K562 (cell line): ENCODE measurements around the gene PDE1C. TPM values are rescaled to one million over a fixed set of nuclear protein-coding genes. Genes with fewer than 3 reads are reported as not detected.

Experiments
- ATAC-seq: fragments of 200-7000 bp; cut with Tn5 transposase; 3 replicates; pipeline ENCODE4 v1.9.1; 2020; ENCODE audit warnings: moderate library complexity
- BruUV-seq: library from RNA; stranded (reverse); fragments of 400-500 nt; replicated peaks from 2 replicates; lab custom pipeline; 2021; lab: Mats Ljungman, UMichigan
- CTCF ChIA-PET: fragments of 300-600 bp; formaldehyde crosslinking; extraction: SDS; loops from one replicate; lab custom pipeline; 2021; ENCODE audit warnings: low intra/inter-chr PET ratio; lab: Yijun Ruan, JAX
- POLR2A ChIA-PET: fragments of 300-600, 350-650 bp; sonication (Branson Sonifier 250); formaldehyde crosslinking; extraction: SDS; loops from one replicate; lab custom pipeline; 2021; ENCODE audit warnings: antibody characterized with exemption, inconsistent platforms; lab: Yijun Ruan, JAX
- DNase-seq, 4 experiments: peaks; one replicate each; pipeline versions ENCODE4 v3.0.0 to v3.0.0-alpha.2; 2011 to 2018; ENCODE audit warnings: low spot score in 3 of 4, mixed read lengths in 3 of 4; ENCODE audit errors: extremely low read depth in 1 of 4
- FAIRE-seq: peaks from 2 replicates; lab custom pipeline; 2011; peaks lifted over from hg19 to GRCh38; lab: Jason Lieb, UNC
- H2AFZ ChIP-seq: 2 replicates; pipeline ENCODE4 v1.6.0; 2011; ENCODE audit warnings: low read depth, low read length, control low read depth, inconsistent platforms
- H3K27ac ChIP-seq: fragments of 200-600 bp; 3 replicates; pipeline ENCODE4 v1.8.0; 2011; ENCODE audit warnings: low read depth, mild to moderate bottlenecking, control low read depth, inconsistent platforms, low read length, moderate library complexity, mixed read lengths; ENCODE audit errors: extremely low read depth
- H3K27me3 ChIP-seq, 2 experiments: fragments of 300-600 bp in 1 of 2; 2 replicates in 1 of 2; 3 replicates in 1 of 2; pipeline versions ENCODE4 v1.6.0 to v1.8.0; 2011; ENCODE audit warnings: inconsistent platforms in 2 of 2, low read length in 2 of 2, mild to moderate bottlenecking in 1 of 2, mixed read lengths in 1 of 2, moderate library complexity in 1 of 2; ENCODE audit not compliant: control insufficient read depth in 2 of 2, insufficient read depth in 2 of 2
- H3K36me3 ChIP-seq: fragments of 300-600 bp; 3 replicates; pipeline ENCODE4 v1.8.0; 2011; ENCODE audit warnings: mild to moderate bottlenecking, low read length, inconsistent platforms; ENCODE audit not compliant: control insufficient read depth, insufficient read depth
- H3K4me1 ChIP-seq, 2 experiments: fragments of 200-600 bp in 1 of 2; replicated peaks in 1 of 2; 2 replicates in 1 of 2; 3 replicates in 1 of 2; pipeline versions ENCODE4 v1.5.1 to v1.8.0; 2011; ENCODE audit warnings: inconsistent platforms in 2 of 2, low read length in 2 of 2, mild to moderate bottlenecking in 1 of 2, mixed read lengths in 1 of 2, moderate library complexity in 1 of 2; ENCODE audit not compliant: control insufficient read depth in 2 of 2, insufficient read depth in 2 of 2
- H3K4me2 ChIP-seq: 2 replicates; pipeline ENCODE4 v1.6.1; 2011; ENCODE audit warnings: low read length, control low read depth, inconsistent platforms, mixed read lengths; ENCODE audit not compliant: insufficient read depth
- H3K4me3 ChIP-seq: fragments of 200-600 bp; sonication (generic), shearing (Covaris generic); 2 replicates; pipeline ENCODE4 v1.5.1; 2016; ENCODE audit warnings: control low read depth, inconsistent platforms
- H3K79me2 ChIP-seq: fragments of 200-600 bp; 3 replicates; pipeline ENCODE4 v1.8.0; 2011; ENCODE audit warnings: low read length, inconsistent platforms; ENCODE audit not compliant: control insufficient read depth, insufficient read depth
- H3K9ac ChIP-seq, 2 experiments: 2 replicates each; pipeline versions ENCODE4 v1.6.0 to v1.6.1; 2011; ENCODE audit warnings: low read depth in 2 of 2, low read length in 2 of 2, control low read depth in 1 of 2, inconsistent platforms in 1 of 2, mild to moderate bottlenecking in 1 of 2, mixed read lengths in 1 of 2; ENCODE audit not compliant: insufficient read depth in 1 of 2
- H3K9me1 ChIP-seq: one replicate; pipeline ENCODE4 v1.6.0; 2011; ENCODE audit warnings: inconsistent platforms, mild to moderate bottlenecking, low read length, moderate library complexity; ENCODE audit not compliant: control insufficient read depth, insufficient read depth
- H3K9me3 ChIP-seq: replicated peaks from 2 replicates; pipeline ENCODE4 v1.5.1; 2011; ENCODE audit warnings: low read depth, low read length, inconsistent platforms; ENCODE audit not compliant: control insufficient read depth, insufficient read depth
- H4K20me1 ChIP-seq: replicated peaks from 2 replicates; pipeline ENCODE4 v1.6.1; 2011; ENCODE audit warnings: low read length, inconsistent platforms, mixed read lengths; ENCODE audit not compliant: control insufficient read depth, insufficient read depth
- BDP1 ChIP-seq: IDR thresholded peaks from 3 replicates; pipeline ENCODE4 v1.6.1; 2011; ENCODE audit not compliant: insufficient read length, insufficient read depth
- CC2D1A ChIP-seq: fragments of 450-650 bp; IDR thresholded peaks from 2 replicates; pipeline ENCODE4 v1.6.1; 2017; ENCODE audit warnings: mild to moderate bottlenecking
- E2F8 ChIP-seq: fragments of 450-650 bp; IDR thresholded peaks from 2 replicates; pipeline ENCODE4 v1.7.1; 2018; ENCODE audit warnings: mild to moderate bottlenecking, low read depth; ENCODE audit not compliant: partially characterized antibody
- JUND ChIP-seq, 2 experiments: IDR thresholded peaks; 2 replicates in 1 of 2; 3 replicates in 1 of 2; pipeline ENCODE4 v1.6.1; 2011; ENCODE audit warnings: borderline replicate concordance in 2 of 2, low read depth in 2 of 2, low read length in 2 of 2, improper control_type of control experiment in 1 of 2, missing biosample characterization in 1 of 2, missing genetic modification characterization in 1 of 2, missing genetic modification reagents in 1 of 2
- MBD2 ChIP-seq: sonication (generic); IDR thresholded peaks from 2 replicates; pipeline ENCODE4 v1.6.1; 2016; ENCODE audit warnings: low read depth, borderline replicate concordance
- TEAD1 ChIP-seq, 2 experiments: fragments of 450-650 bp in 1 of 2; sonication (generic) in 1 of 2; formaldehyde crosslinking; IDR thresholded peaks; 2 replicates each; pipeline versions ENCODE4 v1.4.0 to v1.8.0; 2020 to 2022; ENCODE audit warnings: mild to moderate bottlenecking in 2 of 2, missing genetic modification reagents in 1 of 2
- WHSC1 ChIP-seq: IDR thresholded peaks from one replicate; pipeline ENCODE4 v1.6.1; 2012; ENCODE audit warnings: low read length, control low read depth, inconsistent platforms
- ZFPM2 ChIP-seq: fragments of 250-450 bp; sonication (Bioruptor Pico); IDR thresholded peaks from 2 replicates; pipeline ENCODE4 v1.5.1; 2022; ENCODE audit warnings: mild to moderate bottlenecking
- ZNF324 ChIP-seq: fragments of 250-450 bp; sonication (Bioruptor Pico); IDR thresholded peaks from 2 replicates; pipeline ENCODE4 v1.4.0; 2020; ENCODE audit warnings: mild to moderate bottlenecking
- WGBS: fragments of 100-300 bp; shearing (Covaris generic); methylation state at CpG from one replicate; pipeline ENCODE4 v1.1.6; 2016; ENCODE audit warnings: low coverage, mixed read lengths; ENCODE audit not compliant: insufficient coverage; ENCODE audit errors: missing lambda C conversion rate; 5-methylcytosine and 5-hydroxymethylcytosine counted together
- in situ Hi-C: fragments of 300-500 bp; cut with MboI; formaldehyde crosslinking; loops from 4 replicates; pipeline ENCODE4 v1.15.0; 2018; ENCODE audit warnings: inconsistent platforms, mixed read lengths
- intact Hi-C: fragments of 100-400 bp; cut with micrococcal nuclease; formaldehyde crosslinking; loops from 2 replicates; pipeline ENCODE4 v1.14.2; 2022
- polyA plus RNA-seq, 8 experiments: library from polyadenylated mRNA; depleted of rRNA in 4 of 8; stranded (reverse) in 5 of 8; unstranded in 3 of 8; fragments of >200 nt; fragmentation: Nextera tagmentation in 2 of 8; fragmentation: Illumina TruSeq in 1 of 8; extraction: Ambion mirVana in 2 of 8; extraction: Trizol in 1 of 8; gene quantifications; 2 replicates each; pipeline versions ENCODE4 v1.2.1 to v1.2.3, GENCODE V29; 2011 to 2014; ENCODE audit warnings: inconsistent platforms in 1 of 8, missing spikeins in 1 of 8
- total RNA-seq, 7 experiments: library from RNA; depleted of rRNA in 6 of 7; stranded (reverse); fragments of >200 nt in 6 of 7; fragmentation: Illumina TruSeq in 2 of 7; extraction: Trizol in 2 of 7; gene quantifications; 2 replicates each; pipeline versions ENCODE4 v1.2.1 to v1.2.3, GENCODE V29; 2011 to 2021; ENCODE audit warnings: low replicate concordance in 1 of 7
- TF ChIP-seq, protein P1 (sequence below): fragments of 250-450 bp; sonication (Bioruptor Pico); IDR thresholded peaks from 2 replicates; pipeline ENCODE4 v1.5.0; 2021; ENCODE audit warnings: mild to moderate bottlenecking, borderline replicate concordance
- TF ChIP-seq, protein P2 (sequence below): fragments of 450-650 bp; IDR thresholded peaks from 2 replicates; pipeline ENCODE4 v1.6.1; 2016; ENCODE audit warnings: missing biosample characterization, missing genetic modification characterization
- TF ChIP-seq, protein P3 (sequence below), 3 experiments: fragments of 200-800 bp in 1 of 3; sonication (Bioruptor generic) in 1 of 3; sonication (generic) in 1 of 3; formaldehyde crosslinking in 1 of 3; IDR thresholded peaks; 2 replicates each; pipeline versions ENCODE4 v1.6.1 to v1.8.0; 2016 to 2022; ENCODE audit warnings: mild to moderate bottlenecking in 2 of 3, missing compliant biosample characterization in 2 of 3, missing genetic modification characterization in 2 of 3, missing genetic modification reagents in 1 of 3

The PDE1C gene
- total and polyA plus RNA-seq, 9 of the 15 experiments (the other 6 are each of a cell fraction or from before 2014, with no cell fraction given): under 0.01 to 0.01 TPM; not detected in 7

DNA sequence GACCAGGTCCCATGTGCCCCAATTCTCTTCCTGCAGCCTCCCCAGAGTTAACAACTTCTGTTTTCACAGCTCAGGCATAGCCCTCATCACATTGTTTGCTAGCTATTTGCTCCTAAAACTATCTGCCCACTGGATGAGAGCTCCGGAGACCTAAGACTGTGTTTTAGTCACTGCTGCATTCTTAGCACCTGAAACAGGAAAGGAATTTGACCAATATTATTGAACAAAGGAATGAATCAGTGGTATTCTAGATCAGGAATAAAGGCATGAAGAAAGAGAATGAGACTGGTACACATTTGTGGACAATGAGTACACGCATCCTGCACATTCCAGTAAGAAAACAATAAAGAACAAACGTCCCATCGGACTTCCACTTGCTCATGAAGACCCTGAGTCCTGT lies 328.4 kb downstream of the PDE1C start:
- no peaks in the 10 kb centered on the region for H3K4me1 ChIP-seq

More for the DNA sequence above, 328.4 kb downstream of the PDE1C start:
- ChIA-PET CTCF (no interaction called here), POLR2A (no interaction called here)
- H2AFZ ChIP-seq: no peak overlapping the region
- no peaks in the 10 kb centered on the region for H4K20me1 ChIP-seq
- no TSS peak for BruUV-seq
- no peaks in the 10 kb centered on the region for H3K79me2 ChIP-seq
- H3K27me3 ChIP-seq: no peaks in the 10 kb centered on the region; a peak in 1 of 5 replicates
- FAIRE-seq (no peak), DNase-seq (no peak), ATAC-seq (no peak)
- intact Hi-C loops (loop anchor here (5.0 to 10.0 kb wide), 2 partner anchors 423 to 605 kb away; no protein-coding TSS in a partner anchor), in situ Hi-C loops (loop anchor here (5.0 to 25.0 kb wide), 3 partner anchors 463 to 1045 kb away; no protein-coding TSS in a partner anchor)
- H3K9me1 ChIP-seq: no peaks in the 10 kb centered on the region
- no peak overlapping the region for H3K27ac ChIP-seq
- no peak overlapping the region for H3K4me2 ChIP-seq
- 0% methylated on average over 4 of the region's 4 CpGs for WGBS
- H3K4me3 ChIP-seq: no peak overlapping the region
- H3K36me3 ChIP-seq: no peaks in the 10 kb centered on the region
- no peak for TF ChIP-seq E2F8
- TF ChIP-seq ZNF324 (CRISPR knock-in tag): no peak
- TF ChIP-seq TEAD1 (CRISPR knock-in tag; IDR thresholded peaks at IDR 0.05): no peak
- TF ChIP-seq MBD2: no peak
- TF ChIP-seq ZFPM2: no peak
- no peak for TF ChIP-seq JUND (IDR thresholded peaks at IDR 0.05; ENCODE audit: borderline replicate concordance, low read depth, low read length)
- no peak for TF ChIP-seq JUND (tag; IDR thresholded peaks at IDR 0.05; ENCODE audit: borderline replicate concordance, low read depth, low read length)
- TF ChIP-seq, protein P1, sequence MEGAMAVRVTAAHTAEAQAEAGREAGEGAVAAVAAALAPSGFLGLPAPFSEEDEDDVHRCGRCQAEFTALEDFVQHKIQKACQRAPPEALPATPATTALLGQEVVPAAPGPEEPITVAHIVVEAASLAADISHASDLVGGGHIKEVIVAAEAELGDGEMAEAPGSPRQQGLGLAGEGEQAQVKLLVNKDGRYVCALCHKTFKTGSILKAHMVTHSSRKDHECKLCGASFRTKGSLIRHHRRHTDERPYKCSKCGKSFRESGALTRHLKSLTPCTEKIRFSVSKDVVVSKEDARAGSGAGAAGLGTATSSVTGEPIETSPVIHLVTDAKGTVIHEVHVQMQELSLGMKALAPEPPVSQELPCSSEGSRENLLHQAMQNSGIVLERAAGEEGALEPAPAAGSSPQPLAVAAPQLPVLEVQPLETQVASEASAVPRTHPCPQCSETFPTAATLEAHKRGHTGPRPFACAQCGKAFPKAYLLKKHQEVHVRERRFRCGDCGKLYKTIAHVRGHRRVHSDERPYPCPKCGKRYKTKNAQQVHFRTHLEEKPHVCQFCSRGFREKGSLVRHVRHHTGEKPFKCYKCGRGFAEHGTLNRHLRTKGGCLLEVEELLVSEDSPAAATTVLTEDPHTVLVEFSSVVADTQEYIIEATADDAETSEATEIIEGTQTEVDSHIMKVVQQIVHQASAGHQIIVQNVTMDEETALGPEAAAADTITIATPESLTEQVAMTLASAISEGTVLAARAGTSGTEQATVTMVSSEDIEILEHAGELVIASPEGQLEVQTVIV (CRISPR knock-in tag): no peak
- TF ChIP-seq BDP1: no peak
- TF ChIP-seq, protein P2, sequence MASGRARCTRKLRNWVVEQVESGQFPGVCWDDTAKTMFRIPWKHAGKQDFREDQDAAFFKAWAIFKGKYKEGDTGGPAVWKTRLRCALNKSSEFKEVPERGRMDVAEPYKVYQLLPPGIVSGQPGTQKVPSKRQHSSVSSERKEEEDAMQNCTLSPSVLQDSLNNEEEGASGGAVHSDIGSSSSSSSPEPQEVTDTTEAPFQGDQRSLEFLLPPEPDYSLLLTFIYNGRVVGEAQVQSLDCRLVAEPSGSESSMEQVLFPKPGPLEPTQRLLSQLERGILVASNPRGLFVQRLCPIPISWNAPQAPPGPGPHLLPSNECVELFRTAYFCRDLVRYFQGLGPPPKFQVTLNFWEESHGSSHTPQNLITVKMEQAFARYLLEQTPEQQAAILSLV (tag): no peak
- no peak for TF ChIP-seq WHSC1
- no peak for TF ChIP-seq CC2D1A
- TF ChIP-seq, protein P3, sequence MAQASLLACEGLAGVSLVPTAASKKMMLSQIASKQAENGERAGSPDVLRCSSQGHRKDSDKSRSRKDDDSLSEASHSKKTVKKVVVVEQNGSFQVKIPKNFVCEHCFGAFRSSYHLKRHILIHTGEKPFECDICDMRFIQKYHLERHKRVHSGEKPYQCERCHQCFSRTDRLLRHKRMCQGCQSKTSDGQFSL (CRISPR knock-in tag; IDR thresholded peaks at IDR 0.05): no peak
- TF ChIP-seq, protein P3 (tag; IDR thresholded peaks at IDR 0.05): no peak
- no peak overlapping the region for H3K9ac ChIP-seq
- H3K9me3 ChIP-seq: no peaks in the 10 kb centered on the region
